Measurements from ENCODE around the gene PDZD7.

- TF ChIP-seq POLR2A (IDR thresholded peaks at IDR 0.05) (no peak), CTCF (IDR thresholded peaks at IDR 0.05) (no peak)
These were observed 24.9 kb downstream of the PDZD7 start for GRCh38 chr10:101005869-101006567.
